Skeletal muscle satellite cell (primary cell): ENCODE measurements around the gene GGT6.

Source experiments
- H3K27me3 ChIP-seq: 2 replicates; pipeline ENCODE4 v1.7.0; 2013; ENCODE audit warnings: low read length; ENCODE audit not compliant: control insufficient read depth, insufficient read depth
- H3K36me3 ChIP-seq: 2 replicates; pipeline ENCODE4 v1.7.0; 2013; ENCODE audit warnings: mild to moderate bottlenecking, control low read depth, low read length; ENCODE audit not compliant: insufficient read depth
- H3K4me1 ChIP-seq: 2 replicates; pipeline ENCODE4 v1.7.0; 2013; ENCODE audit warnings: low read length; ENCODE audit not compliant: control insufficient read depth, insufficient read depth
- H3K4me2 ChIP-seq: 2 replicates; pipeline ENCODE4 v1.7.0; 2013; ENCODE audit warnings: mild to moderate bottlenecking, low read length
- H3K4me3 ChIP-seq: 2 replicates; pipeline ENCODE4 v1.7.0; 2013; ENCODE audit warnings: low read length
- H3K9ac ChIP-seq: 2 replicates; pipeline ENCODE4 v1.7.0; 2013; ENCODE audit warnings: mild to moderate bottlenecking, low read depth, low read length, moderate library complexity
- H3K9me3 ChIP-seq: replicated peaks from 2 replicates; pipeline ENCODE4 v1.7.0; 2013; ENCODE audit warnings: mild to moderate bottlenecking, control low read depth, low read length

GGT6 gene

DNA sequence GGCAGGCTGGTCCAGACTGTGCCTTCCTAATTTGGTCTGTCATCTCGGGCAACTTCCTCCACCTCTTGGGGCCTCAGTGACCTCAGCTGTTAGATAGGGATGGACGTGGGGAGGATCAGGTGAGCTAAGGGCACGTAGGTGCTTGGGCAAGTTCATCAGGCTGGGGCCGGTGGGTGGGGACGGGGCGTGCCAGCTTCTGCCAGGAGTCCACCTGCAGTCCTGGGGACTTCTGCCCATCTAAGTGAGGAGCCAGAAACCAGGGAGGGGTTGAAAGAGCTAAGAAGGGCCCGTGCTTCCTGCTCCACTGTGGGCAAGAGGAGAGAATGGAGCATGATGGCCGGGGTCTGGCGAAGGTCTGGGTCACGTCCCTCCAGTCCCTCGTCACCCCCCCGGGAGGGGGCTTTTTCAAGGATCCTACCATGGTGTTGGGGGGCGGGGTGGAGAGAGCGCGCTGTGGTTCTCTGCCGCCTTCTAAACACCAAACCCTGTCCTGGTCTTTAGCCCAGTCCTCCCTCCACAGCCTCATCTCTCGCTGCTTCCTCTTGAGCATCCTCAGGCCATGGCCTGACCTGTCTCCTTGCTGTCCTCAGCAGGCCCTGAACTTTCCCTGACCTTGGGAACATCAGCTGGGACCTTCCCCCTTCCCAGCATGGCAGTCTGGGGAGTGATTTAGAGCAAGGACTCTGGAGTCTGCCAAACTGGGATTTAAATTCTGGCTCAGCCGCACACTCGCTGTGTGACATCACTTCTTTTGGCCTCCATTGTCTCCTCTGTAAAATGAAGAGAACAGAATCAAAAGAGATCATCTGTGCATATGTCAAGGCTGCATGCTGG is 40.1 kb downstream of the GGT6 start:
- Histone ChIP-seq H3K9ac (no peak overlapping the region), H3K9me3 (no peaks in the 10 kb centered on the region), H3K36me3 (no peaks in the 10 kb centered on the region)

GRCh38 chr17:4519361-4519788 is 41.0 kb downstream of the GGT6 start:
- H3K4me2 ChIP-seq = no peak overlapping the region
- H3K4me3 ChIP-seq = no peak overlapping the region
- H3K36me3 ChIP-seq = no peaks in the 10 kb centered on the region
- H3K27me3 ChIP-seq = peaks cover 21% of the 10 kb centered on the region
- H3K4me1 ChIP-seq = no peaks in the 10 kb centered on the region
- no peak overlapping the region for H3K9ac ChIP-seq
- H3K9me3 ChIP-seq = no peaks in the 10 kb centered on the region

More for the DNA sequence above, 40.1 kb downstream of the GGT6 start:
- Histone ChIP-seq H3K4me3 (no peak overlapping the region), H3K27me3 (peaks cover 20% of the 10 kb centered on the region), H3K4me2 (no peak overlapping the region), H3K4me1 (no peaks in the 10 kb centered on the region)

DNA sequence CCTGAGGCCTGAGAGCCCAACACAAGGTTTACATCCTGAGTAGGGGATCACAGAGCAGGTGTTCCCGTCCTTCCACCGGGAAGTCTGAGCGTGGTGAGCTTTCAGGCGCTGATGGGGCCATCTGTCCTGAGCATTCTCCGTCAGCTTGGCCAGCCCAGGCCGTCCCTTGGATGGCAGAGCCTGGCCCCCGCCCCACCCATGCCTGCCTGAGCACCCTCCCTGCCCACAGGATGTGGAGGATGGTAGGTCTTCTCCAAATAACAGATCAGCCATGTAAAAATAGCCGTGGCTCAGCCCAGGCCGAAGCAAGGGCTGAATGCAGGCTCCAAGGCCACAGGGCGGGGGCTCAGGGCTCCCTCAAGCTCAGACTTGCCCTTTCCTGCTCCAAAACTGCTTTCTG is 41.5 kb downstream of the GGT6 start:
- no peak overlapping the region for H3K9ac ChIP-seq
- H3K36me3 ChIP-seq = no peaks in the 10 kb centered on the region
- peaks cover 25% of the 10 kb centered on the region for H3K27me3 ChIP-seq

DNA sequence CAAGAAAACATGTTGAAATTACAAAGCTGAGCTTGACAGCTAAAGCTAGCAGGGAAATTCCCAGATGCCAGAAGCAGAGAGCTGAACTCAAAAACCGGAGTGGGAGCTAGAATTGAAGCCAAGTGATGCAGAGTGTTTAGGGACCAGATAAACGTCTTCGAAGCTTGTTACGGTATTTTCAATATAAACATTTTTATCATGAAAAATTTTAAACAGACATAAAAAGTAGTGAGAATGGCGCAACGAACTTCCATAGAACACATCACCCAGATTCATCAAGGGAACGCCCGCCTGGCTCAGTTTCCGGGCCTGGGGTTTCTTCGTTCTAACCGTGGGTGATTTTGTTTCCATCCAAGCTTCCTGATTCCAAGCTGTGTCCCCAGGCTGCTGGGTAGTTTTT is 43.6 kb downstream of the GGT6 start:
- Histone ChIP-seq H3K9me3 (no peaks in the 10 kb centered on the region), H3K27me3 (peaks cover 24% of the 10 kb centered on the region), H3K36me3 (no peaks in the 10 kb centered on the region), H3K4me3 (no peak overlapping the region), H3K9ac (no peak overlapping the region), H3K4me1 (no peaks in the 10 kb centered on the region), H3K4me2 (no peak overlapping the region)

More for the DNA sequence above, 41.5 kb downstream of the GGT6 start:
- Histone ChIP-seq H3K4me1 (no peaks in the 10 kb centered on the region), H3K9me3 (no peaks in the 10 kb centered on the region), H3K4me3 (no peak overlapping the region), H3K4me2 (no peak overlapping the region)

DNA sequence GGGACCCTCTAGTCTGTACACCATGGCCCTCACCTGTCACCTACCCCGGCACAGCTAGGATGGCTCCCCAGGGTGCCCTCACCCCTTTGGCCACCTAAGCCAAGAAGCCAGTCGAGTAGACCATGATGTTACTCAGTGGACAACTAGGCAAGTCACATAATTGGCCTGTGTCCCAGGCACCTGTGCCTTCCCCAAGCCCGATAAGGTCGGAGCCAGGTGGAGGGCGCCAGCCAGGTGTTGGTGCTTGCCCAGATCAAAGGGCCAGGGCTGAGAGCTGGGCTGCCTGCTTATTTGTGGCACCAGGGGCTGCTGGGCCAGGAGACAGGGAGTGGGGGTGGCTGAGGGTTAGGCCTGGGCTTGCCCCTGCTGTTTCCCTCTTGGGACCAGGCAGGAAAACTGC is 44.9 kb downstream of the GGT6 start:
- H3K9ac ChIP-seq = no peak overlapping the region
- H3K27me3 ChIP-seq = peaks cover 34% of the 10 kb centered on the region

GRCh38 chr17:4514779-4515178 is 45.6 kb downstream of the GGT6 start:
- Histone ChIP-seq H3K4me2 (no peak overlapping the region), H3K36me3 (no peaks in the 10 kb centered on the region), H3K9me3 (no peaks in the 10 kb centered on the region), H3K4me3 (no peak overlapping the region), H3K4me1 (no peaks in the 10 kb centered on the region), H3K9ac (no peak overlapping the region), H3K27me3 (peaks cover 33% of the 10 kb centered on the region)

More for the DNA sequence above, 44.9 kb downstream of the GGT6 start:
- Histone ChIP-seq H3K9me3 (no peaks in the 10 kb centered on the region), H3K36me3 (no peaks in the 10 kb centered on the region), H3K4me3 (no peak overlapping the region), H3K4me1 (no peaks in the 10 kb centered on the region), H3K4me2 (no peak overlapping the region)

GRCh38 chr17:4514206-4514605 is 46.2 kb downstream of the GGT6 start:
- Histone ChIP-seq H3K4me3 (no peak overlapping the region), H3K9me3 (no peaks in the 10 kb centered on the region), H3K36me3 (no peaks in the 10 kb centered on the region), H3K4me1 (no peaks in the 10 kb centered on the region), H3K4me2 (no peak overlapping the region), H3K27me3 (peaks cover 38% of the 10 kb centered on the region), H3K9ac (no peak overlapping the region)

GRCh38 chr17:4513113-4514032 is 47.0 kb downstream of the GGT6 start:
- Histone ChIP-seq H3K4me1 (no peaks in the 10 kb centered on the region), H3K4me3 (no peak overlapping the region)

DNA sequence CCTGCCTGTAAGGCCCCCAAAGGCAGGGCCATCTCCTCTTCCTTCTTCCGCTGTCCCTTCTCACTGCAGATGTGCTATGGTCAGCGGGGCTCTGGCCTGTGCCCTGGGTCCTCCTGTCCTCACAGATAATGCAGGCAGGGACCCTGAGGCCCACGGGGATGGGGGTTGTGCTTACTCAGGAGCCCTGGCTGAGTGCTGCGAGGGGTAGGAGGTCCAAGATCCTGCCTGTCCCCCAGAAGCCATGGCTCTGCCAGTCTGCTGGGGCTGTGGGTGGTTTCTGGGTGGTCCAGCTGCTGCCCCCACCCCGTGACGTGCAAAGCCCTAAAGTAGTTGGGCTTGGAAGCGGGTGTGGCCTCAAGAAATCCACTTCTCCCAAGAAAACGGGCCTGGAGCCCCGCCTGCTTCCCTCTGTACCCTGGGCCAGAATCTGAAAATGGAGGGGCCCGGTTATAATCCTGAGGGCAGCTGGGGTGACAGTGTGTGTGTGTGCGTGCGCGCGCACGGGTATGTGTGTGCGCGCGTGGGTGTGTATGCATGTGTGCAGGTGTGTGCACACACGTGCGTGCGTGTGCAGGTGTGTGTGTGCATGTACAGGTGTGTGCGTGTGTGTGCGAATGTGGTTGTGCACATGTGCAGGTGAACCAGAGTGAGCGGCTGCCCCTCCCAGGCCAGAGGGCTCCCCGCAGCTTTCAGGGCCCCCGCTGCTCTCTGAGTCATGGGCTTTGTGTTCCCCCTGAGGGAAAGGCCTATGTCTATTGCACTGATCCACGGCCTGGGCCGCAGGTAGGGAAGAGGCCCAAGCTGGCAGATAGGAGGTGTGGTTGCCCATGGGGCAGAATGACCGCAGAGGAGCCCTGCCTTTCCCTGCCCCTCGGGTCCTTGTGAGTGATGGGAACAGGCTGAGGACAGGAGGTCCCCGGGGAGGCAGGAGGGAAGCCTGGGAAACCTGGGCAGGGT is 47.9 kb downstream of the GGT6 start:
- H3K9me3 ChIP-seq = no peaks in the 10 kb centered on the region
- no peak overlapping the region for H3K4me3 ChIP-seq
- no peaks in the 10 kb centered on the region for H3K36me3 ChIP-seq
- no peaks in the 10 kb centered on the region for H3K4me1 ChIP-seq
- no peak overlapping the region for H3K4me2 ChIP-seq
- H3K27me3 ChIP-seq = peaks cover 47% of the 10 kb centered on the region
- no peak overlapping the region for H3K9ac ChIP-seq

More at GRCh38 chr17:4513113-4514032, 47.0 kb downstream of the GGT6 start:
- Histone ChIP-seq H3K27me3 (peaks cover 39% of the 10 kb centered on the region), H3K36me3 (no peaks in the 10 kb centered on the region), H3K9ac (no peak overlapping the region), H3K4me2 (no peak overlapping the region), H3K9me3 (no peaks in the 10 kb centered on the region)

GRCh38 chr17:4511199-4511932 is 49.0 kb downstream of the GGT6 start:
- Histone ChIP-seq H3K9me3 (no peaks in the 10 kb centered on the region), H3K4me1 (no peaks in the 10 kb centered on the region), H3K4me3 (no peak overlapping the region), H3K27me3 (peaks cover 48% of the 10 kb centered on the region), H3K36me3 (no peaks in the 10 kb centered on the region), H3K9ac (no peak overlapping the region), H3K4me2 (no peak overlapping the region)
